Bronchial epithelial cell (primary cell): Measurements from ENCODE around the gene GPR32. TPM values are rescaled to one million over a fixed set of nuclear protein-coding genes. Genes with fewer than 3 reads are reported as not detected.
"Not testable (repeated sequence)": the region's sequence is repeated elsewhere in the genome, so short reads cannot be mapped to it uniquely, and the experiment has no call there.

Source experiments
- DNase-seq: peaks from one replicate; pipeline ENCODE4 v3.0.0-alpha.2; 2010; ENCODE audit warnings: low read depth
- FAIRE-seq: peaks from 2 replicates; lab custom pipeline; 2011; peaks lifted over from hg19 to GRCh38; lab: Jason Lieb, UNC
- H3K27me3 ChIP-seq: 2 replicates; pipeline ENCODE4 v1.5.1; 2011; ENCODE audit warnings: low read length; ENCODE audit not compliant: control insufficient read depth, insufficient read depth
- H3K36me3 ChIP-seq: 2 replicates; pipeline ENCODE4 v1.5.1; 2011; ENCODE audit warnings: low read length; ENCODE audit not compliant: control insufficient read depth, insufficient read depth
- H3K4me3 ChIP-seq: 2 replicates; pipeline ENCODE4 v1.5.1; 2011; ENCODE audit warnings: mild to moderate bottlenecking, low read depth, low read length, control low read depth
- total RNA-seq: library from RNA; depleted of rRNA; stranded (reverse); fragments of >200 nt; gene quantifications from 2 replicates; pipeline ENCODE4 v1.2.1, GENCODE V29; 2014
- TF ChIP-seq, protein P1 (sequence below): IDR thresholded peaks from 2 replicates; pipeline ENCODE4 v1.5.1; 2011; ENCODE audit warnings: mild to moderate bottlenecking, moderate library complexity, low read length, control low read depth, inconsistent platforms; ENCODE audit not compliant: insufficient read depth, severe bottlenecking

GPR32 gene
- total RNA-seq, 1 donor from 2014 or later = not detected

- TF ChIP-seq, protein P1, sequence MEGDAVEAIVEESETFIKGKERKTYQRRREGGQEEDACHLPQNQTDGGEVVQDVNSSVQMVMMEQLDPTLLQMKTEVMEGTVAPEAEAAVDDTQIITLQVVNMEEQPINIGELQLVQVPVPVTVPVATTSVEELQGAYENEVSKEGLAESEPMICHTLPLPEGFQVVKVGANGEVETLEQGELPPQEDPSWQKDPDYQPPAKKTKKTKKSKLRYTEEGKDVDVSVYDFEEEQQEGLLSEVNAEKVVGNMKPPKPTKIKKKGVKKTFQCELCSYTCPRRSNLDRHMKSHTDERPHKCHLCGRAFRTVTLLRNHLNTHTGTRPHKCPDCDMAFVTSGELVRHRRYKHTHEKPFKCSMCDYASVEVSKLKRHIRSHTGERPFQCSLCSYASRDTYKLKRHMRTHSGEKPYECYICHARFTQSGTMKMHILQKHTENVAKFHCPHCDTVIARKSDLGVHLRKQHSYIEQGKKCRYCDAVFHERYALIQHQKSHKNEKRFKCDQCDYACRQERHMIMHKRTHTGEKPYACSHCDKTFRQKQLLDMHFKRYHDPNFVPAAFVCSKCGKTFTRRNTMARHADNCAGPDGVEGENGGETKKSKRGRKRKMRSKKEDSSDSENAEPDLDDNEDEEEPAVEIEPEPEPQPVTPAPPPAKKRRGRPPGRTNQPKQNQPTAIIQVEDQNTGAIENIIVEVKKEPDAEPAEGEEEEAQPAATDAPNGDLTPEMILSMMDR = no peak
- H3K4me3 ChIP-seq = no peak overlapping the region
- DNase-seq (no peak), FAIRE-seq (no peak)
- no peaks in the 10 kb centered on the region for H3K27me3 ChIP-seq
- H3K36me3 ChIP-seq = no peaks in the 10 kb centered on the region
These were observed 2.0 kb upstream of the GPR32 start for GRCh38 chr19:50768277-50768676.

DNA sequence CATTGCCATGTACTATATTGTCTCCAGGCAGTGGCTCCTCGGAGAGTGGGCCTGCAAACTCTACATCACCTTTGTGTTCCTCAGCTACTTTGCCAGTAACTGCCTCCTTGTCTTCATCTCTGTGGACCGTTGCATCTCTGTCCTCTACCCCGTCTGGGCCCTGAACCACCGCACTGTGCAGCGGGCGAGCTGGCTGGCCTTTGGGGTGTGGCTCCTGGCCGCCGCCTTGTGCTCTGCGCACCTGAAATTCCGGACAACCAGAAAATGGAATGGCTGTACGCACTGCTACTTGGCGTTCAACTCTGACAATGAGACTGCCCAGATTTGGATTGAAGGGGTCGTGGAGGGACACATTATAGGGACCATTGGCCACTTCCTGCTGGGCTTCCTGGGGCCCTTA lies 624 bp downstream of the GPR32 start:
- Histone ChIP-seq H3K27me3 (no peaks in the 10 kb centered on the region), H3K36me3 (no peaks in the 10 kb centered on the region), H3K4me3 (no peak overlapping the region)
- DNase-seq (no peak), FAIRE-seq (no peak)
- TF ChIP-seq, protein P1 = no peak

GRCh38 chr19:50772476-50772875 lies 2.2 kb downstream of the GPR32 start:
- H3K4me3 ChIP-seq = no peak overlapping the region
- no peak for FAIRE-seq
- no peak for DNase-seq
- TF ChIP-seq, protein P1 = no peak
- H3K36me3 ChIP-seq = no peaks in the 10 kb centered on the region
- no peaks in the 10 kb centered on the region for H3K27me3 ChIP-seq

- H3K27me3 ChIP-seq, H3K36me3 ChIP-seq, H3K4me3 ChIP-seq, DNase-seq, FAIRE-seq: not testable (repeated sequence)
These were observed 2.6 kb downstream of the GPR32 start for GRCh38 chr19:50772912-50773311.

DNA sequence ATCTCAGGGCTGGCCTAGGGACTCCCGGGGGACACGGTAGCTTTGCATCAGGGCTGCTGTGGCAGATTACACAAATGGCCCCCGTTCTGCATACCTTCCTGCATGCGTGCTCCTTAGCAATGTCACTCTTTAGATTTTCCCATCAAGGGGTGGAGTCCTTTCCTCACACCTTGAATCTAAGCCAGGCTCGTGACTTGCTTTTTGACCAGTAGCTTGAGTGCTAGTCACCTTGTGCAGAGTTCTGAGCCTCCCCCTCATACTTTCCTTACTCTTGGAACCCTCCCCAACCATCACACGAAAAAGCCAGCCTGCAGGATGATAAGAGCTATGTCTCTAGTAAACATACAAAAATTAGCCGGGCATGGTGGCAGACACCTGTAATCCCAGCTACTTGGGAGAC lies 3.2 kb downstream of the GPR32 start:
- H3K27me3 ChIP-seq, DNase-seq, FAIRE-seq, H3K4me3 ChIP-seq, H3K36me3 ChIP-seq: not testable (repeated sequence)

DNA sequence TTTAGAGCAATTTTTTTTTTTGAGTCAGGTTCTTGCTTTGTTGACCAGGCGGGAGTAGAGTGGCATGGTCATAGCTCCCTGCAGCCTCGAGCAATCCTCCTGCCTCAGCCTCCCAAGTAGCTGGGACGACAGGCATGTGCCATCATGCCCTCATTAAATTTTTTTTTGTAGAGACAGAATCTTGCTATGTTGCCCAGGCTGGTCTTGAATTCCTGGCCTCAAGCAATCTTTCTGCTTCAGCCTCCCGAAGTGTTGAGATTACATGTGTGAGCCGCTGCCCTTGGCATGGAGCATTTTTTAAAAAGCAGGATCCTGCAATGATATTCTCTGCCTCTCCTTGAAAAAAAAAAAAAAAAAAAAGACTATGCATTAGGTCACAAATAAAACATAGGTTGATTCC lies 5.9 kb downstream of the GPR32 start:
- Histone ChIP-seq H3K27me3 (no peaks in the 10 kb centered on the region), H3K4me3 (no peak overlapping the region), H3K36me3 (no peaks in the 10 kb centered on the region)
- TF ChIP-seq, protein P1 = no peak
- DNase-seq (no peak), FAIRE-seq (no peak)

- no peak for FAIRE-seq
- TF ChIP-seq, protein P1 = no peak
- no peak overlapping the region for H3K4me3 ChIP-seq
- no peak for DNase-seq
- no peaks in the 10 kb centered on the region for H3K36me3 ChIP-seq
- no peaks in the 10 kb centered on the region for H3K27me3 ChIP-seq
These were observed 7.0 kb downstream of the GPR32 start for GRCh38 chr19:50777261-50777660.
